ENCODE measurements around the gene CALR3.

The CALR3 gene, protein sequence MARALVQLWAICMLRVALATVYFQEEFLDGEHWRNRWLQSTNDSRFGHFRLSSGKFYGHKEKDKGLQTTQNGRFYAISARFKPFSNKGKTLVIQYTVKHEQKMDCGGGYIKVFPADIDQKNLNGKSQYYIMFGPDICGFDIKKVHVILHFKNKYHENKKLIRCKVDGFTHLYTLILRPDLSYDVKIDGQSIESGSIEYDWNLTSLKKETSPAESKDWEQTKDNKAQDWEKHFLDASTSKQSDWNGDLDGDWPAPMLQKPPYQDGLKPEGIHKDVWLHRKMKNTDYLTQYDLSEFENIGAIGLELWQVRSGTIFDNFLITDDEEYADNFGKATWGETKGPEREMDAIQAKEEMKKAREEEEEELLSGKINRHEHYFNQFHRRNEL

DNA sequence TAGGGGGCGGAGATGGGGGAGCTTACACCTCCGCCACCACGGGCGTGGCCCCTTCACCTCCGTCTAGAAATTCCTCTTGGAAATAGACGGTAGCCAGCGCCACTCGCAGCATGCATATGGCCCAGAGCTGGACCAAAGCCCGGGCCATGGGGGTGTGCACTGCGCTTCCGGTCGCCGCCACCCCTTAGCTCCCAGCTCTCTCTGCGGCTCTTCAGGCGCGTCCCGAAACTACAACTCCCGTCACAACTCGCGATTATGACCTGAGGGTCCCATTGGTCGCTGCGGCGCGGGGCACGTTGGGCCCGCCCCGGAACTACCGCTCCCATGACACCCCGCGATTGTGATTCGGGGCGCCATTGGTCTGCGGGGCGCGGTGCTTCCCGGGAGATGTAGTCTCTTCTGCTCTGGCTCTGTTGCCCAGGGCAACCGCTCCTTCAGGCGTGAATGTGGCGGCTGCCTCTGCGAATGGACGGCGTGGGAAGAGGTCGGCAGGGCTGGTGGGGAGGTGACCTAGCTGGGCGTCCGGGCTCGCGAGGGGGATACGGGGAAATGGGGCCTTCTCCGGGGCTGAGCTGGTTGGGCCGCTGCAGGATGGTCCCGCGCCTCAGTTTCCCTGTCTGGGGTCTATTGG lies at the start of gene CALR3, which contains the start of gene C19orf44:
Gene CALR3 (minus strand): TSS at position 186 of the 631 bp plus-strand sequence. CDS start 38 bp downstream, at position 148.
Gene C19orf44 (plus strand): TSS at position 413 of the 631 bp plus-strand sequence. CDS start 4,399 bp downstream, outside the sequence.
- TF ChIP-seq, protein P1, sequence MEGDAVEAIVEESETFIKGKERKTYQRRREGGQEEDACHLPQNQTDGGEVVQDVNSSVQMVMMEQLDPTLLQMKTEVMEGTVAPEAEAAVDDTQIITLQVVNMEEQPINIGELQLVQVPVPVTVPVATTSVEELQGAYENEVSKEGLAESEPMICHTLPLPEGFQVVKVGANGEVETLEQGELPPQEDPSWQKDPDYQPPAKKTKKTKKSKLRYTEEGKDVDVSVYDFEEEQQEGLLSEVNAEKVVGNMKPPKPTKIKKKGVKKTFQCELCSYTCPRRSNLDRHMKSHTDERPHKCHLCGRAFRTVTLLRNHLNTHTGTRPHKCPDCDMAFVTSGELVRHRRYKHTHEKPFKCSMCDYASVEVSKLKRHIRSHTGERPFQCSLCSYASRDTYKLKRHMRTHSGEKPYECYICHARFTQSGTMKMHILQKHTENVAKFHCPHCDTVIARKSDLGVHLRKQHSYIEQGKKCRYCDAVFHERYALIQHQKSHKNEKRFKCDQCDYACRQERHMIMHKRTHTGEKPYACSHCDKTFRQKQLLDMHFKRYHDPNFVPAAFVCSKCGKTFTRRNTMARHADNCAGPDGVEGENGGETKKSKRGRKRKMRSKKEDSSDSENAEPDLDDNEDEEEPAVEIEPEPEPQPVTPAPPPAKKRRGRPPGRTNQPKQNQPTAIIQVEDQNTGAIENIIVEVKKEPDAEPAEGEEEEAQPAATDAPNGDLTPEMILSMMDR (IDR thresholded peaks at IDR 0.05): no peak

DNA sequence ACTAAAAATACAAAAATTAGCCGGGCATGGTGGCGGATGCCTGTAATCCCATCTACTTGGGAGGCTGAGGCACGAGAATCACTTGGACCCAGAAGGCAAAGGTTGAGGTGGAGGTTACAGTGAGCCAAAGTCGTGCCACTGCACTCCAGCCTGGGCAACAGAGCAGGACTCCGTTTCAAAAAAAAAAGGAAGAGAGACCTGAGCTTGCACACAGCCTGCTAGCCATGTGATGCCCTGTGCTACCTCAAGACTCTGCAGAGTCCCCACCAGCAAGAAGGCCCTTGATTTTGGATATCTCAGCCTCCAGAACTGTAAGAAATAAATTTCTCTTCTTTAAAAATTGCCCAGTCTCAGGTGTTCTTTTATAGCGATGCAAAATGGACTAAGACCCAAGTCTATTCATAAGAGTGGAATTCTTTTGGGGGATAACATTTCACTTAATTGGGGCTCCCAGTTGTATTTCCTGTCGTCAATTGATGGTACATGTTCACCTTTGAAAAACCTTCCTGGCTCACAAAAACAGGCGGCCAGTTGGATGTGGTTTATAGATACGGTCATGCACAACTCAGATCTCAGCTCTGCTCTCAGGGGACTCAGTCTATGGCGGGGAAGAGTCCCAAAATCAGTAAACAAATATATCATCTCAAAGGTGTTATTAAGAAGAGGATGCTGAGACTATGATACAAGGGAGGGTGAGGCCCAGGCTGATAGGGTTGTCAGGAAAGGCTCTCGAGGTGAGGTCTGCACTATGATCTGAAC lies 48.7 kb upstream of the CALR3 start:
- TF ChIP-seq, protein P1 (IDR thresholded peaks at IDR 0.05): no peak

DNA sequence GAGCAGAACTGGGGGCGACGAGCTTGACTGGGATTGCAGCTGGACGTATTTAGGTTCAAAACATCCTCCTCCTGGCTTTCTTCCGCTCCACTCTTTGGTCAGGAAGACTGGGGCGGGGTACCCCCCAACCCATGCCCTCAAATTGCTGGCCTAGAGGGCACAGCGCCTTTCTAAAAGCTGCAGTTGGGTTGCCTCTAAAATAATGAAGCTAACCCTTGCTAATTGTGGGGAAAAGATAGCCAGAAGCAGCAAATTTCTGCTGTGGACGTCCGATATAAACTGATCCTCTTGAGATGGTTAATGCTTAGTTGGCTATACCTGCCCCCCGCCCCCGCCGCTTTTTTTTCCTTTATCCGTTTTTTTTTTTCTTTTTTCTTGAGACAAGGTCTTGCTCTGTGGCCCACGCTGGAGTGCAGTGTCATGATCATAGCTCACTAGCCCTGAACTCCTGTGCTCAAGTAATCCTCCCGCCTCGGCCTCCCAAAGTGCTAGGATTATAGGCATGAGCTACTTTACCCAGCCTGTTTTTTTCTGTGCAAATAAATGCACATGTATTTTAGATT lies 47.0 kb upstream of the CALR3 start:
- TF ChIP-seq, protein P1 (IDR thresholded peaks at IDR 0.05): no peak

GRCh38 chr19:16542045-16542909 lies 46.3 kb upstream of the CALR3 start, which contains the start of gene CHERP:
Gene CHERP, minus strand, starts transcription at chr19:16542437. Its CDS starts 59 bp downstream, at chr19:16542378.
- TF ChIP-seq, protein P1 (IDR thresholded peaks at IDR 0.05): no peak

DNA sequence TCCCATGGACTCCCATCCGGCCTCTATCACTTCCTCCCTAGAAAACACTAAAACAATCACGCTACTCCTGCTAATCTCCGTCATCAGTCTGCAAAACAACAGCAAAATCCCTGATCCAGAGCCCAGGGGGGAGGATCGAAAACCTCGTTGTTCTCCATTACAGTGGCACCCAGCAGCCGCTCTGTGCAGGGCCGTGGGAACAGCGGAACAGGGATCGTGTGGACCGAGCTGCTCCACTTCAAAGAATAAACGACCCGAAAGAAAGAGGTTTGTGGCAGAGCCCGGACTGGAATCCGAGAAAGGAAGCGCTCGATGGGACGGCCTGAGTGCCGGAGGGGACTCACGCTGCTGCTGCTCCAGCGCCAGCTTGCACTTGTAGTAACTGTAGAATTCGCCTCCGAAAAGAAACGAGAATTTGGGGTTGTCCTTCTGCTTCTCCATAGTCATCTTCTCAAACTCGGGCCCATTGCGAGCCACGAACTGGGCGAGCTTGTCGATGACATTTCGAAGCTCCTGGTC lies 45.6 kb upstream of the CALR3 start:
- TF ChIP-seq, protein P1 (IDR thresholded peaks at IDR 0.05): no peak

- TF ChIP-seq, protein P1 (IDR thresholded peaks at IDR 0.05): no peak
Observed at GRCh38 chr19:16540948-16541347, 45.0 kb upstream of the CALR3 start.

All from LNCAP (cell line).